CD14-positive monocyte (primary cell): ENCODE results near the gene EPHB6. TPM values are rescaled to one million over a fixed set of nuclear protein-coding genes. Genes with fewer than 3 reads are reported as not detected.

ENCODE experiments used
- DNase-seq, 3 donors: peaks; one replicate each; pipeline ENCODE4 v3.0.0-alpha.2; 2011 to 2022
- H2AFZ ChIP-seq: 2 replicates; pipeline ENCODE4 v1.6.0; 2012; ENCODE audit warnings: mild to moderate bottlenecking, low read depth, low read length, inconsistent platforms; ENCODE audit not compliant: insufficient read depth, poor library complexity, severe bottlenecking
- H3K27ac ChIP-seq, 2 donors: 1 replicate in 1 of 2; 2 replicates in 1 of 2; pipeline ENCODE4 v1.5.1; 2012 to 2013; ENCODE audit warnings: low read length in 2 of 2, control low read depth in 1 of 2, inconsistent platforms in 1 of 2, low read depth in 1 of 2, mild to moderate bottlenecking in 1 of 2
- H3K27me3 ChIP-seq, 2 donors: one replicate each; pipeline versions ENCODE4 v1.6.0 to v1.6.1; 2011 to 2013; ENCODE audit warnings: low read length in 2 of 2; ENCODE audit not compliant: control insufficient read depth in 2 of 2, insufficient read depth in 2 of 2
- H3K36me3 ChIP-seq, 2 donors: replicated peaks in 1 of 2; 1 replicate in 1 of 2; 2 replicates in 1 of 2; pipeline versions ENCODE4 v1.5.1 to v1.6.1; 2012 to 2013; ENCODE audit warnings: low read length in 2 of 2, control low read depth in 1 of 2, inconsistent platforms in 1 of 2, mild to moderate bottlenecking in 1 of 2; ENCODE audit not compliant: insufficient read depth in 2 of 2, control insufficient read depth in 1 of 2
- H3K4me1 ChIP-seq, 2 donors: 1 replicate in 1 of 2; 2 replicates in 1 of 2; pipeline versions ENCODE4 v1.5.1 to v1.6.1; 2012 to 2013; ENCODE audit warnings: low read length in 2 of 2, control low read depth in 1 of 2, inconsistent platforms in 1 of 2, mild to moderate bottlenecking in 1 of 2, moderate library complexity in 1 of 2; ENCODE audit not compliant: insufficient read depth in 2 of 2, control insufficient read depth in 1 of 2
- H3K4me2 ChIP-seq: replicated peaks from 2 replicates; pipeline ENCODE3; 2012; ENCODE audit warnings: low read length, moderate library complexity, mild to moderate bottlenecking; ENCODE audit not compliant: poor library complexity, severe bottlenecking; ENCODE audit errors: extremely low read depth
- H3K4me3 ChIP-seq, 3 experiments: fragments of 200-600 bp in 1 of 3; sonication (generic) in 1 of 3; replicated peaks in 1 of 3; 1 replicate in 2 of 3; 2 replicates in 1 of 3; pipeline ENCODE4 v1.5.1; 2011 to 2013; ENCODE audit warnings: low read length in 3 of 3, mild to moderate bottlenecking in 3 of 3, control low read depth in 2 of 3, low read depth in 2 of 3, inconsistent platforms in 1 of 3, moderate library complexity in 1 of 3
- H3K79me2 ChIP-seq: 2 replicates; pipeline ENCODE4 v1.6.0; 2012; ENCODE audit warnings: mild to moderate bottlenecking, control low read depth, inconsistent platforms, low read length, moderate library complexity; ENCODE audit not compliant: insufficient read depth
- H3K9ac ChIP-seq: 2 replicates; pipeline ENCODE4 v1.6.0; 2017; ENCODE audit warnings: low read length, mild to moderate bottlenecking; ENCODE audit not compliant: insufficient read depth, poor library complexity, severe bottlenecking
- H3K9me3 ChIP-seq, 2 donors: replicated peaks in 1 of 2; 1 replicate in 1 of 2; 2 replicates in 1 of 2; pipeline versions ENCODE4 v1.5.1 to v1.6.1; 2012 to 2013; ENCODE audit warnings: low read length in 2 of 2, control low read depth in 1 of 2; ENCODE audit not compliant: control insufficient read depth in 1 of 2, insufficient read depth in 1 of 2
- H4K20me1 ChIP-seq: 2 replicates; pipeline ENCODE4 v1.6.0; 2012; ENCODE audit warnings: mild to moderate bottlenecking, low read length, control low read depth, moderate library complexity; ENCODE audit not compliant: insufficient read depth
- H3K27ac Mint-ChIP-seq, 7 donors: one replicate each; pipeline ENCODE4 v1.8.0; 2020; ENCODE audit warnings: mild to moderate bottlenecking in 7 of 7, mixed read lengths in 7 of 7, moderate library complexity in 6 of 7, inconsistent platforms in 2 of 7
- H3K27me3 Mint-ChIP-seq, 3 donors: one replicate each; pipeline ENCODE4 v1.8.0; 2021 to 2022; ENCODE audit warnings: low read depth in 3 of 3, mild to moderate bottlenecking in 3 of 3, mixed read lengths in 3 of 3, moderate library complexity in 3 of 3, inconsistent platforms in 1 of 3
- H3K36me3 Mint-ChIP-seq, 2 donors: one replicate each; pipeline ENCODE4 v1.8.0; 2020; ENCODE audit warnings: mixed read lengths in 2 of 2, inconsistent platforms in 1 of 2, mild to moderate bottlenecking in 1 of 2
- H3K4me1 Mint-ChIP-seq: one replicate; pipeline ENCODE4 v1.8.0; 2020; ENCODE audit warnings: mild to moderate bottlenecking, mixed read lengths
- H3K4me3 Mint-ChIP-seq, 2 donors: one replicate each; pipeline ENCODE4 v1.8.0; 2020; ENCODE audit warnings: mild to moderate bottlenecking in 2 of 2, mixed read lengths in 2 of 2, moderate library complexity in 1 of 2
- H3K9me3 Mint-ChIP-seq, 7 donors: one replicate each; pipeline ENCODE4 v1.8.0; 2020 to 2022; ENCODE audit warnings: mixed read lengths in 7 of 7, mild to moderate bottlenecking in 6 of 7, moderate library complexity in 6 of 7, inconsistent platforms in 2 of 7
- CTCF ChIP-seq: fragments of 200-600 bp; IDR thresholded peaks from one replicate; pipeline ENCODE4 v1.8.0; 2022; ENCODE audit warnings: antibody characterized with exemption, mild to moderate bottlenecking
- WGBS: methylation state at CpG from one replicate; pipeline ENCODE4 v1.1.5; 2013; ENCODE audit warnings: missing lambda C conversion rate; ENCODE audit not compliant: insufficient coverage; 5-methylcytosine and 5-hydroxymethylcytosine counted together
- intact Hi-C, 2 donors: fragments of 100-400 bp; cut with micrococcal nuclease; formaldehyde crosslinking; loops; one replicate each; pipeline versions ENCODE4 v1.15.0 to v1.15.1; 2023
- polyA plus RNA-seq, 3 donors: library from polyadenylated mRNA; depleted of rRNA in 1 of 3; unstranded in 2 of 3; stranded (reverse) in 1 of 3; fragments of 300-500 nt in 2 of 3; fragments of >200 nt in 1 of 3; fragmentation: Illumina TruSeq in 2 of 3; gene quantifications; 1 replicate in 2 of 3; 2 replicates in 1 of 3; pipeline ENCODE4 v1.2.3, GENCODE V29; 2012 to 2021

The EPHB6 gene
- polyA plus RNA-seq, 3 donors = 7.9 to 18.2 (median 9.3) TPM

DNA sequence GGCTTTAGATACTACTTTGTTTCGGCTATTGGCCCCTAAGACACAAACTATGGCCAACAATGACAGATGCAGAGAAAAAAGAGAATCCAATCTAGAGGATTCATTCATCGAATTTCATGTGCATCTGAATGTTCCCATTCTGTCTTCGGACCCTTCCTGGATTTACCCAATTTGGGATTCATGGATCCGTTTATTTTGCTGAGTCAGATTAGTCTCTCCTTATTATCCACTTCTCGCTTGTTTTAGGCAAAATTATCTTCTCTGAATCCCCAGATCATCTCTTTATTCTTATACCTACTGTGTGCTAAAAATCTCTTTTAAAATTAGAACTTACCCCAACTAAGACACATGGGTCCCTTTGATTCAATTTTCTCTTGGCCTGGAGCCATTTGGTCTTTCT lies 24.2 kb downstream of the EPHB6 start:
- no peaks in the 10 kb centered on the region for H3K4me1 ChIP-seq
- 79% methylated on average over 3 of the region's 5 CpGs for WGBS
- no peaks in the 10 kb centered on the region for H4K20me1 ChIP-seq
- H3K27me3 ChIP-seq = no peaks in the 10 kb centered on the region
- no peak for DNase-seq
- no peak overlapping the region for H3K9ac ChIP-seq
- H3K36me3 ChIP-seq = no peaks in the 10 kb centered on the region
- no peaks in the 10 kb centered on the region for H3K79me2 ChIP-seq
- H3K4me2 ChIP-seq = no peak overlapping the region
- no peak overlapping the region for H2AFZ ChIP-seq
- no peak overlapping the region for H3K4me3 ChIP-seq
- Mint-ChIP-seq H3K4me3 (no peak overlapping the region), H3K27ac (no peak overlapping the region), H3K36me3 (no peaks in the 10 kb centered on the region), H3K4me1 (no peaks in the 10 kb centered on the region), H3K27me3 (peaks cover 0 to 9% (median 5%) of the 10 kb centered on the region in 3 donors), H3K9me3 (peaks cover 0 to 3% (median 0%) of the 10 kb centered on the region in 7 donors)
- intact Hi-C loops = no loop called here
- no peaks in the 10 kb centered on the region for H3K9me3 ChIP-seq
- H3K27ac ChIP-seq = no peak overlapping the region
- no peak for TF ChIP-seq CTCF

DNA sequence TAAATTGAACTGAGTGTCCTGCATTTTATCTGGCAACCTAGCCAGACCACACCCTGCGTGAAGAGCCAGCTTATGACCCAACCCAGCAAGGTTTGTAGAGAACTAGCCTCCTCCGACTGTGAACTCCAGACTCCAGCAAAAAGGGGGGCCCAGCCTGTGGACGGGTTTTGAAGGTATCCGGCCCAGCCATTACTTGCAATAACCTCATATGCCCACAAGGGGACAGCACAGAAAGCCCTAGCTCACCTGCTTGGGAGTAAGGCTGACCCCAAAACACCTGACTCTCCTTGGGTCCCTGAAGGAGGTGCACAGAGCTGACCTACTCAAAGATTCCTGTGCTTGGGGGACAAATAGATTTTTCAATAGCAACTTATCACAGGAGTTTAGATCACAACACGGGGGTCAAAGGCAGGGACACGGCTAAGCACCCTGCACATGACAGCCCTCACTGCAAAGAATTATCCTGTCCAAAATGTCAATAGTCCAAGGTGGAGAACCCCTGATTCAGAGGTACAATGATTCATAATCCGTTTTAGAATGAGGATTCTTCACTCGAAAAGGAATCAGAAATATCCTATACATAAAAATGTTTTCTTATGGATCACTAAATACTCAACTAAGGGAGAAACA lies 26.1 kb downstream of the EPHB6 start:
- Histone ChIP-seq H3K27ac (no peak overlapping the region), H3K36me3 (no peaks in the 10 kb centered on the region), H3K9me3 (no peaks in the 10 kb centered on the region), H3K4me1 (no peaks in the 10 kb centered on the region), H3K79me2 (no peaks in the 10 kb centered on the region), H4K20me1 (no peaks in the 10 kb centered on the region), H2AFZ (no peak overlapping the region), H3K4me2 (no peak overlapping the region), H3K4me3 (no peak overlapping the region), H3K27me3 (no peaks in the 10 kb centered on the region), H3K9ac (no peak overlapping the region)
- intact Hi-C loops = loop anchor here in 1 of 2 donors (10.0 kb wide), 1 partner anchor 124 kb away; no protein-coding TSS in a partner anchor
- Mint-ChIP-seq H3K4me3 (no peak overlapping the region), H3K4me1 (no peaks in the 10 kb centered on the region), H3K27ac (no peak overlapping the region), H3K9me3 (no peaks in the 10 kb centered on the region), H3K27me3 (peaks cover 2 to 6% (median 5%) of the 10 kb centered on the region in 3 donors), H3K36me3 (no peaks in the 10 kb centered on the region)
- DNase-seq = peak; percentile 16 to 44 (median 44)
- WGBS = 22% methylated on average over 5 of the region's 8 CpGs
- TF ChIP-seq CTCF = peak; percentile 90
